ENCODE measurements around the gene PLXNA4. TPM values are rescaled to one million over a fixed set of nuclear protein-coding genes. Genes with fewer than 3 reads are reported as not detected.

PLXNA4 gene
- total and polyA plus RNA-seq, 9 of the 15 experiments (the other 6 are each of a cell fraction or from before 2014, with no cell fraction given) = under 0.01 to 0.09 TPM; not detected in 7

DNA sequence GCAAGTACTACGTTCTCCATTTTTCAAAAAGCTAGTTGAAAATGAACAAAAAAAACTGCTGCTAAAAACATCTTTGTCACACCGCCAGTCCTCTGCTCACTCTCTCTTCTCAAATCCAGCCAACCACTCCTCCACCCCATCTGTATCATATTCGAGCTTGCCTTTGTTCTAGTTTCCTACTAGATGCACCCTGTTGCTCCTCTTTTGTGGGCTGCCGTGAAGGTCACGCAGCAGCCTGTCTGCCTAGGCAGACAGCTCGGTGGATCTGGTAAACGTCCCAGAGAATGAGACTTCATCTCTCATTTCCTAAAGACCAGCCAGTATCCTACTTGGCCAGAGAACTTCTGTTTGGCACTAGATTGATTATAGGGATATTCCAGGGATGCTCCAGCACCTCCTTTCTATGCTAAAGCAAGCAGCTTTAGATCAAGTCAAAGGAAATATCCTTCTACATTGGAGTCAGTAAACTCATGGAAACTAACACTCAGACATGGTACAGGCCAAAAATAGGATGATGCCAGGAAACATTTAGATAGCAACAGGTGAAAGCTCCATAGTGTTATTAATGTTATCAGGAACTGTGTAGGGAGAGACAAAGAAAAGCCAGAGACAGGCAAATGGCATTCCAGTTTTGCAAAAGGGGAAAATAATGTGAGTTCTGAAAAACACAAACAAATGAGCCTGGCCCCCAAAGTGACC is 8.7 kb upstream of the PLXNA4 start:
- WGBS (ENCODE audit: insufficient coverage, low coverage, missing lambda C conversion rate) = 0% methylated on average over 7 of the region's 7 CpGs
- Histone ChIP-seq H3K4me1 (replicated peaks in 1 of 2; ENCODE audit: control insufficient read depth in 2 of 2, insufficient read depth in 2 of 2, low read length in 2 of 2) (no peaks in the 10 kb centered on the region), H3K27ac (ENCODE audit: extremely low read depth, low read depth, low read length) (no peak overlapping the region), H3K9me1 (ENCODE audit: control insufficient read depth, insufficient read depth, low read length) (no peaks in the 10 kb centered on the region), H3K4me2 (ENCODE audit: insufficient read depth, low read length) (no peak overlapping the region), H3K36me3 (ENCODE audit: control insufficient read depth, insufficient read depth, low read length) (no peaks in the 10 kb centered on the region), H3K9me3 (replicated peaks; ENCODE audit: control insufficient read depth, insufficient read depth, low read depth, low read length) (no peaks in the 10 kb centered on the region), H3K9ac (ENCODE audit: insufficient read depth in 1 of 2, low read depth in 2 of 2, low read length in 2 of 2) (no peak overlapping the region), H3K79me2 (ENCODE audit: control insufficient read depth, insufficient read depth, low read length) (no peaks in the 10 kb centered on the region), H2AFZ (ENCODE audit: low read depth, low read length) (no peak overlapping the region), H4K20me1 (replicated peaks; ENCODE audit: control insufficient read depth, insufficient read depth, low read length) (peaks cover 21% of the 10 kb centered on the region), H3K27me3 (ENCODE audit: control insufficient read depth in 2 of 2, insufficient read depth in 2 of 2, low read length in 2 of 2) (no peaks in the 10 kb centered on the region; a peak in 1 of 5 replicates), H3K4me3 (no peak overlapping the region)
- CTCF ChIA-PET (ENCODE audit: low intra/inter-chr PET ratio) = no interaction called here
- no TSS peak for BruUV-seq (replicated peaks)
- intact Hi-C loops (cut with micrococcal nuclease) (loop anchor here (5.0 kb wide), 2 partner anchors 193 to 638 kb away; no protein-coding TSS in a partner anchor), in situ Hi-C loops (cut with MboI) (no loop called here)
- FAIRE-seq = no peak
- no peak for DNase-seq (ENCODE audit: extremely low read depth in 1 of 4, low spot score in 3 of 4)
- TF ChIP-seq ZNF143 (CRISPR knock-in tag; IDR thresholded peaks at IDR 0.05) (no peak), MIER1 (IDR thresholded peaks at IDR 0.05; ENCODE audit: low read depth) (no peak), ZNF274 (IDR thresholded peaks at IDR 0.05; ENCODE audit: borderline replicate concordance, low read depth, low read length) (no peak), SMARCC2 (IDR thresholded peaks at IDR 0.05; ENCODE audit: low read depth) (no peak), IRF2 (CRISPR knock-in tag; IDR thresholded peaks at IDR 0.05) (no peak), PHB (CRISPR knock-in tag; IDR thresholded peaks at IDR 0.05) (no peak), ZNF695 (CRISPR knock-in tag; IDR thresholded peaks at IDR 0.05) (no peak)
- no peak for ATAC-seq
- POLR2A ChIA-PET = interaction anchor here (0.8 kb wide), 1 partner anchor 11 kb away, joined by 3 read pairs; no protein-coding TSS in a partner anchor
